ENCODE data around the gene ZDHHC18.
"Not testable (repeated sequence)": the region's sequence is repeated elsewhere in the genome, so short reads cannot be mapped to it uniquely, and the experiment has no call there.

The ZDHHC18 gene

DNA sequence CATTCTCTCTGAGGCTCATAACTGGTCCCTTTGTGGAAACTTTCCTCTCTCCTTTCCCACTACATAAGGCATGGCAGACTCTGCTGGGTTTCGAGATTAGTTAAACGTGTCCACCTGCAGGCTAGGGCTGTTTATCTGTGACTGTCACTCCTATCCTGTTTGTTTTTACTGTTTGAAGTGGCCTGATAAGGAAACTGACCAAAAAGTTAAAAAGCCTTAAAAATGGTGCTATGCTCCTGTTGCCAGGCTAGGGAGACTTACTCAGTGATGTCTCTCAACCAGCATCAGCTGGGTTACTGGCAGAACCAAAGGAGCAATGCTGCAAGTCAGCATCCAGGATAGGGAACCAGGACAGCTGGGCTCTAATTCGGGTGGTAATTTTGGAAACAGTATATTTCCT is 34.9 kb upstream of the ZDHHC18 start:
- no peak for DNase-seq (ENCODE audit: low read depth)

DNA sequence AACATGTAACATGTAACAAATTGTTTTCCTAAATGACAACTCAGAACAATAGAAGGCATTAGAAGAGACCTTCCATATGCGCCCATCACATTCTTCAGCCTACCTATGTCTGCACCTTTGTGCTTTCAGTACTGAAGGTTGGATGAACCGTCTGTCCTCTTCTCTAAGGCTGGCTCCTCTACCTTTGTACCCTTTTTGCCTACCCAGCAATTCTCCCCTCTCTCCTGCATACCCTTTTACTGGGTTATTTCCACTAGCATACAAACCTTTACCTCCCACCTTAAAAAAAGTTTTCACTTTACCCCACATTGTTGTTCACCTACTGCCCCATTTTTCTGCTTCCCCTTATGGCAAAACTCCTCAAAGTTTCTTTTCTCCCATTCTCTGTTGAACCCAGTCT is 33.6 kb upstream of the ZDHHC18 start:
- no peak for DNase-seq (ENCODE audit: low read depth)

DNA sequence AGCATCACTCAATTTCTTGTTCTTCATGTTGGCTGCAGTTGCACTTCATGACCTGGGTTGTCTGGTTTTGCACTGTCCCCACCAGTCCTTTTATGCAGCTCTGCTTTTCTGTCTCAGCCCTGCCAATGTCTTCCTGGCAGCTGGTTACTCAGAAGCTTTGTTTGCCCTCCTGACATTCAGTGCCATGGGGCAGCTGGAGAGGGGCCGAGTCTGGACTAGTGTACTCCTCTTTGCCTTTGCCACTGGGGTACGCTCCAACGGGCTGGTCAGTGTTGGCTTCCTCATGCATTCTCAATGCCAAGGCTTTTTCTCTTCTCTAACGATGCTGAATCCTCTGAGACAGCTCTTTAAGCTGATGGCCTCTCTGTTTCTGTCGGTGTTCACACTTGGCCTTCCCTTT is 32.1 kb upstream of the ZDHHC18 start:
- no peak for DNase-seq (ENCODE audit: low read depth)

DNA sequence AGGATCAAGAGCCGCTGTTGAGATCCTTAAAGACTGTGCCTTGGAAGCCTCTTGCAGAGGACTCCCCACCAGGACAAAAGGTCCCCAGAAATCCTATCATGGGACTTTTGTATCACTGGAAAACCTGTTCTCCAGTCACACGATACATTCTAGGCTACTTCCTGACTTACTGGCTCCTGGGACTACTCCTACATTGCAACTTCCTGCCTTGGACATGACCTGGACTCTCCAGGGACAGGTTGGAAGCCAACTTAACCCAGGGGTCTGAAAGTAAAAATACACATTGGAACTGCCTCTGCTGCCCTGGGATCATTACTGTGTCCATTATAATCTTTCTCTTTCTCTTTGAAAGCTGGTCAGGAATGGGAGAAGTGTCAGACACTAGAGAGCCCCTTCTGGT is 28.9 kb upstream of the ZDHHC18 start:
- DNase-seq (ENCODE audit: low read depth) = no peak

DNA sequence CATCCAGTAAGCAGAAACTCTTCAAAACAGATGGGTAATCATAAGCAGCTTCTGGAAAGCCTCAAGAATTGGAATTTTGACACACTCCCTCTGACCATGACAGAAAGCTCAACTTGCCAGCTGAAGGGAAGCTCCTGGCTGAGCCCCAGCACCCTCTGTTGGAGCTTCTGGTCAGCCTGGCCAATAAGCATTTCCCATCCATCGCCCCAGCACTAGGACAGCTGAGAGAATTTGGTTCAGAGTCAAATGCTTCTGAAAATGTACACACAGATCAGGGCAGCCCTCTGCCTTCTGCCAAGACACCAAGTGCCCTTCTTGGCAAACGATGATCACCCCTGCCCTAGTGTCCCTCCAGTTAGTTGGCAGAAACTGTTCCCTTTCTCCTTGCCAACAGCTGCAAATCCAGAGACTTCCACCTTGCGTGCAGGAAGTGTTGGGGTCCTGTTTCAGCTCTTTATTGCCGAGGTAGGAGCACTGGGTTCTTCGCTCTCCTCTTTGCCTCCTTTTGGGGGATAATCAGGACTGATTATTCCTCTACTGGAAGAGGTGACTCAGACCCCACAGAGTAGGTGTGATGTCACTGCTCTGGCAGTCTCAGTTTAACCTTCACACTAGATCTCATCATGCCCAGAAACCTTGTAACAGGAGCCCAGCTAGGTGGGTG is 26.9 kb upstream of the ZDHHC18 start:
- DNase-seq (ENCODE audit: low read depth) = no peak

DNA sequence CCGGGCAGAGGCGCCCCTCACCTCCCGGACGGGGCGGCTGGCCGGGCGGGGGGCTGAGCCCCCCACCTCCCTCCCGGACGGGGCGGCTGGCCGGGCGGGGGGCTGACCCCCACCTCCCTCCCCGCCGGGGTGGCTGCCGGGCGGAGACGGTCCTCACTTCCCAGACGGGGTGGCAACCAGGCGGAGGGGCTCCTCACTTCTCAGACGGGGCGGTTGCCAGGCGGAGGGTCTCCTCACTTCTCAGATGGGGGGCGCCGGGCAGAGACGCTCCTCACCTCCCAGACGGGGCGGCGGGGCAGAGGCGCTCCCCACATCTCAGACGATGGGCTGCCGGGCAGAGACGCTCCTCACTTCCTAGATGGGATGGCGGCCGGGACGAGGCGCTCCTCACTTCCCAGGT is 22.6 kb upstream of the ZDHHC18 start:
- not testable (repeated sequence) for DNase-seq (ENCODE audit: low read depth)

DNA sequence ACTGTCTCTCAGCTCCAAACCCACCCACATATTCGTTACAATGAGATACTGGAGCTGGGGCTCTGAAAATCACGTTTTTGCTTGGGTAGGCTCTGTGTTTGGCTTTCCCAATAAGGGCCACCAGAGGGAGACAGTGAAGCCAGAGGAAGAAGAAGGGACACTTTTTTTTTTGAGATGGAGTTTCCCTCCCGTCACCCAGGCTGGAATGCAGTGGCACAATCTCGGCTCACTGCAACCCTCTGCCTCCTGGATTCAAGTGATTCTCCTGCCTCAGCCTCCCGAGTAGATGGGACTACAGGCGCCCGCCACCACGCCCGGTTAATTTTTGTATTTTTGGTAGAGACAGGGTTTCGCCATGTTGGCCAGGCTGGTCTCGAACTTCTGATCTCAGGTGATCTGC is 16.4 kb upstream of the ZDHHC18 start:
- DNase-seq (ENCODE audit: low read depth) = peak; percentile 66

DNA sequence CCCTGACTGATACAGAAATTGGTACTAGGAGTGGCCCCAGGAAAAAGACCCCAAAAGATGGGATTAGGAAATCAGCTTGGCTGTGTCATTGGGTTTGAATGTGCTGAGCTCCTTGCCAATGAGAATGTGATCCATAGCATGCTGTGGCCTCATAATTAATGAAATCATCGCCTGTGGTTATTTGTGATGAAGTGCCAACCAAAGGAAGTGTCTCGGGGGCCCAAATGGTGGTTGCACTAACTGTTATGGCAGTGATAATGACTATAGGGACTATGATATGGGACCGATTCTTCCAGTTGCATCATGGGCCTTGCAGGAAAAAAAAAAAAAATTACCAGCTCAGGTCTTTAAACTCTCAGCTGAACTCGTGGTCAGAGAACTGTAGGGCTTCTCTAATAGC is 15.4 kb upstream of the ZDHHC18 start:
- DNase-seq (ENCODE audit: low read depth) = no peak

DNA sequence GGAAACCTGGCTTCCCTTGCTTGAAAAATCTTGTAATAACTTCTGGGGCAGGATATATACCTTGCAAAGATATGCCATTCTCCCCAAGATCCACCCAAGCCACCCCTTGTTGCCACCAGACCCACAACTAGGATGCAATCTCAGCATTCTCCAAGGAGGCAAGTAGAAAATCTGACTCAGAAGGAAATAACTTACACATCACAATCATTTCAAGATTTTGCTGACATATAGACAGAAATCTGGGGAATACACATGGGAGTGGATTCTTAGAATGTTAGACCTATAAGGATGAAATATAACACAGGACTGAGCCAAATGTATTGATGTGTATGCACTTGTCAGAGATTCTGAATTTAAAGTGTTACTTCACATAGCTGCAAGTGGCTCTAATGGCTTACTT is 14.8 kb upstream of the ZDHHC18 start:
- DNase-seq (ENCODE audit: low read depth) = no peak

DNA sequence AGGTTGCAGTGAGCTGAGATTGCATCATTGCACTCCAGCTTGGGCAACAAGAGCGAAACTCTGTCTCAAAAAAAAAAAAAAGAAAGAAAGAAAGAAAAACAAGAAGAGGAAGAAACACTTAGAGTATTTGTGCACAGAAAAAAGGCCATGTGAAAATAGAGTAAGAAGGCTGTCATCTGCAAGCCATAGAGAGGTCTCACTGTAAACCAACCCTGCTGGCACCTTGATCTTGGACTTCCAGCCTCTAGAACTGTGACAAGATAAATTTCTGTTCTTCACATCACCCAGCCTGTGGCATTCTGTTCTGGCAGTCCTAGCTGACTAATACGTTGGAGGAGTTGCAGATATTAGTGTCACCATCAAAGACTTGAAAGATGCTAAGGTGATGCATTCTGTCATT is 12.1 kb upstream of the ZDHHC18 start:
- no peak for DNase-seq (ENCODE audit: low read depth)

DNA sequence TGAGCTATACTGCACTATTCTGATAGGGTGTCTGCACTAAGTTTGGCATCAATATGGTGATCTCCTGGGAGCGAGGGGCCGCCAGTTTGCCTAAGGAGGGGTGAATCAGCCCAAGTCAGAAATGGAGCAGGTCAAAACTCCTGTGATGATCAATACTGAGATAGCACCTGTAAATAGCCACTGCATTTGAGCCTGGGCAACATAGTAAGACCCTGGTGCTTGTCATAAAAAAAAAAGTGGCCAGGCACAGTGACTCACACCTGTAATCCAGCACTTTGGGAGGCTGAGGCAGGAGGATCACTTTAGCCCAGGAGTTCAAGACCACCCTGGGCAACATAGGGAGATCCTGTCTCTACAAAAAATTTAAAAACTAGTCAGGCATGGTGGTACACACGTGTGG is 11.6 kb upstream of the ZDHHC18 start:
- no peak for DNase-seq (ENCODE audit: low read depth)

DNA sequence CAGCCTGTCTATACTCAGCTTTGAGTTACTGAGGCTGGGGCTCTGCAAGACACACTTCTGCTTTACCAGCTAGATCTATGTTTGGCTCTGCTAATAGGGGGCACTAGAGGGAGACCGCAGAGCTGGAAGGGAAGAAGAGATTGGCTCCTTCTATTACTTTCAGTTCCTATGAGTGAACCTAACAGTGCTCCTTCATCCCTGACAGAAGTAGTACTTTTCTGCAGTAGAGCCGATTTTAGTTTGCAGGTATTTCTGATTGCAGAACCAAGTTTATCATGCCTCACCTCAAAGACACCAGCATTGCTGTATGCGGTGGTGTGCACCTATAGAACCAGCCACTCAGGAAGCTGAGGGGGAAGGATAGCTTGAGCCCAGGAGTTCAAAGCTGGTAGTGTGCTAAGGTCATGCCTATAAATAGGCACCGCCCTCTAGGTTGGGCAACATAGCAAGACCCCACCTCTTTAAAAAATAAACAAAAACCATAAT is 5.7 kb upstream of the ZDHHC18 start:
- DNase-seq (ENCODE audit: low read depth) = no peak

DNA sequence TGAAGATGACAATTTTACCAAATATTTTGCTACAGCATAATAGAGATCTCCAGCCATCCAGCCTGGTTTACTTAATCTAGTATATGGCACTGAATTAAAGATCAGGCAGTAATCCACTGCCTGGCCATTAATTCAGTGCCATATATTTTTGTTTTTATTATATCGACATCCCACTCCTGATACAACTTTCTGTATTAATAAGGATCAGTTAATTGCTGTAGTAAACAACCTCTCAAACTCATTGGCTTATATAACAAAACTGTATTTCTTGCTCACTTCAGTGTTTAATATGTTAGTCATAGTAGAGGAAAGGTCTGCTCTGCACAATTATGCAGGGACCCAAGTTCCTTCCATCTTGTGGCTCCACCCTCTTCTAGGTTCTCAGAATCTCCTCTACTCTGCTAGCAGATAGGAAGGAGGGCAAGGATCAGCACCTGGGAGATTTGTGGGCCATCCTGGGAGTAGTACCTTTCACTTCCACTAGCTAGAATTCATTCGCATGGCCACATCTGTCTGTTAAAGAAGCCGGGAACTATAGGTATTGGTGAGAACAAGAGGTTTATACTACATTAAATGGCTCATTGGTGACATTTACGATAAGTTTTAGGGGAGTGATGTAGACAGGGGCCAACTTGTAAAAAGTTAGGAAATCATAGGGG is 3.6 kb upstream of the ZDHHC18 start:
- DNase-seq (ENCODE audit: low read depth) = no peak

DNA sequence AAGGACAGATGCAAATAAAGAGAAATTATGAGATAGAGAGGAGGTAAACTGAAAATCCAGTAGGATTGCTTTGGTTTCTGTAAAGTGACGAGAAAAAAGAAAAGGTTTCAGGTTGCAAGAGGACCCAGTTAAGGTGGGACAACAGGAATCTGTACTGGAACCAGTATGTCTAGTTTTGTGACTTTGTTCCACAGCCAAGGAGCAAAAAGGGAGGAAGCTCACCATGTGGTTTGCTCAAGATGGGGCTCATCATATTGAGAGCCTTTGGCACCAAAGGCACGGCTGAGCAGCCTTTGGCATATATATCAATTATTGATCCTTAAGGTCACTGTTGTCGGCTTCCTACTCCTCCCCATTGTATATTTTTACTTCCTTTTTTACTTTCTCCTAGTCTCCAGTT is 1.8 kb upstream of the ZDHHC18 start:
- DNase-seq (ENCODE audit: low read depth) = no peak

DNA sequence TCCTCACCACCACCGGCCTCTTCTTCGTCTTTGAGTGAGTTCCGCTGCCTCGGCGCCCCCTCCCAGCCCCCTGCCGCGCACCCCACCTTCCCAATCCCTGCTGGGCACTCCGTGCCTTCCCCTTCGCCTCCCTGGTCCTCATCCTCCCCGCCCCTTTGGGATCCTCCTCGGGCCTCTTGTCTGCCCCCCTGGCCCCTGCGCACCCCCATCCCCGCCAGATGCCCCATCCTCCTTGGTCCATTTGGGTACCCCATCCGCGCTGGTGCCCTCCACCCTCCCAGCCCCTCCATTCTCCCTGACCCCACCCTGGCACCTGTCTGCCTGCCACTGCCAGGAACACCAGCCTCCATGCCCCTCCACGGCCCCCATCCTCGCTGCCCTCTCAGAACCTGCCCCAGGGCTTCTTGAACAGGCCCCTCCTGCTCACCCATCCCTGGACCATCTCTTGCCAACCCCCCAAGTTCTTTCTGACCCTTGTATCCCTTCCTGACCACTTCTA is 667 bp downstream of the ZDHHC18 start:
- no peak for DNase-seq (ENCODE audit: low read depth)

DNA sequence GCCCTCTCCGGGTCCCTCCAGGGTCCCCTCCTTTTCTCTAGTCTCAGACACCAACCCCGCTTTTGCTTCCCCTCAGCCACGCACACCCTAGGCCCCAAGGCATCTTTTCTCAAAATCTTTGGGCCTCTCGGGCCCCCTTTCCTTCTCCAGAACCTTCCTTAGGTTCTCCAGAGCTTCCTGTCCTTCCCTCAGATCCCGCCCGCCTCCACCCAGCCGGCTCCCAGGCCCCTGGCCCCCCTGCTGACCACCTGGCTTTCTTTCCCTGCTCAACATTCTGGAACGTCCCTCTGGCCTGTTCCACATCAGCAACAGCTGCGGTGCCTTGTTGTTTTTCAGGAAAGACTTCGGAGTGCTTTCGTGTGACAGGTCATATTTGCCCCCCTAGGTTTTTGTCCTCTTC is 1.2 kb downstream of the ZDHHC18 start:
- no peak for DNase-seq (ENCODE audit: low read depth)

DNA sequence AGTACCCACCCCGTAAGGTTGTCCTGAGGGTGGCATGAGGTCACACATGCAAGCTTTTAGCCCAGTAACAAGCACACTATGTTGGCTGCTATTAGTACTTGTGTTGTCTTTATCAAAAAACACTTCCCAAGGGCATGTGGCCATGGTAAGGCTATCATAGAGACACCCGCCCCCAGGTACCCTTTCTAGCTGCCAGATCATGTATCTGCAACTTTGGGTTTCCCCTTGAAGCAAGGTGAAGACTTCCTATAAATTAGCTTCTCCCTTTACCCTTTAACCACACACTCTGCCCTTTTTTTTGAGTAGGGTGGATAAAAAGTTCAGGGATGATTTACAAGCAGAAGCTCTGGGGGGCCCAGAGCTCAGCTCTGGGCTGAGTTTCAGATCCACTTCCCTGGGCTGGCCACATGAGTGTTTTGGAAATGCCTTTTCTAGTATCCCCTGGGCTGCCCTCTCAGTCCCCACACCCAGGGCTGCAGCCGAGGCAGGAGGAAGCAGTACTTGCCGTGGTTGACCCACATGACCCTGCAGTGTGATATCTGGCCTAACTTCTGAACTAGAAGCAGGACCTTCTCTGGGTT is 2.0 kb downstream of the ZDHHC18 start:
- no peak for DNase-seq (ENCODE audit: low read depth)

DNA sequence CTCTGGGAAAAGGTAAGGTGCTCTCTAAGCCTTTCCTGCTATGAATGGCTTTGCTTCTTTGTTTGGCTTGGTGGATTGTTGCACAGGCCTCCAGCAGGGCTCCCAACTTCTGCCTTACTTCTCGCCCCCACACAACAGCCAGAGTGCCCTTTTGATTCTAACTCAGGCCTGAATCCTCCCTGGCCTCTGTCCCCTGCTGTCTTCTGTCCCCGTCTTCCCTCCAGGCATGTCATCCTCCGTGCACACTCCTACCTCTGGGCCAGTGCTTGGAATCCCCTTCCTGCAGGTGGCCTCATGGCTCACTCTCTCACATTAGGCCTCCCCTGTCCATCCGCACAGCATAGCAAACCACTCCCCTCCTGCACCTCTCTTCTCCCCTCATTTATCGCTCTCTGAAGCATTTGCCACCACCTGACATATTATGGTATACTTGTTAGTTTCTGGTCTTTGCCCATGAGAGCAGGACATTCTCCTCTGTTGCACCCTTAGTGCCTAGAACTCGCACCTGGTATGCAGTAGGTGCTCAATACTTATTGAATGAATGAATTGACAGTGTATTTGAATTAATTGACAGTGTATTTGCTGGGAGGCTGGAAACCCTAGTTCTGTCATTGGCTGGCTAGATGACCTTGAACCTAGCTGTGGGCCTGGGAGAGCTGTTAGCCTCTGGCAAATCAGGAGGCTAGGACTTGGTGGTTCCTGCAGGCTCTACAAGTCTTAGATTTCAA is 2.9 kb downstream of the ZDHHC18 start:
- no peak for DNase-seq (ENCODE audit: low read depth)

DNA sequence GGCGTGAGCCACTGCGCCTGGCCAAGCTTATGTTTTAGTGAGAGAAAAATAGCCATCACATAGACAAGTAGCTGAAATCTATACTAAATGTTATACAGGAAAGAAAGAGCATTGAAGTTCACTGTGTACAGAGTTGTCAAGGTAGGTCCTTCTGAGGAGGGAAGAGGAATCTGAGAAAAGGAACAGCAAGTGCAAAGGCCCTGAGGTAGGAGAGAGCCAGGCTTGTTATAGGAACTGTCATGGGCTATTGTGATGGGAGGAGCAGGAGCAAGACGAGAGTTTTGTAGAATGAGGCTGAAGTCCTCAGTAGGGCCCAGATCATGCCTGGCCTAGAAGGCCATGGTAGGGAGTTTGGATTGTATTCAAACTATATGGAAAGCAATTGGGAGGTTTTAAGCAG is 4.6 kb downstream of the ZDHHC18 start:
- DNase-seq (ENCODE audit: low read depth) = no peak

DNA sequence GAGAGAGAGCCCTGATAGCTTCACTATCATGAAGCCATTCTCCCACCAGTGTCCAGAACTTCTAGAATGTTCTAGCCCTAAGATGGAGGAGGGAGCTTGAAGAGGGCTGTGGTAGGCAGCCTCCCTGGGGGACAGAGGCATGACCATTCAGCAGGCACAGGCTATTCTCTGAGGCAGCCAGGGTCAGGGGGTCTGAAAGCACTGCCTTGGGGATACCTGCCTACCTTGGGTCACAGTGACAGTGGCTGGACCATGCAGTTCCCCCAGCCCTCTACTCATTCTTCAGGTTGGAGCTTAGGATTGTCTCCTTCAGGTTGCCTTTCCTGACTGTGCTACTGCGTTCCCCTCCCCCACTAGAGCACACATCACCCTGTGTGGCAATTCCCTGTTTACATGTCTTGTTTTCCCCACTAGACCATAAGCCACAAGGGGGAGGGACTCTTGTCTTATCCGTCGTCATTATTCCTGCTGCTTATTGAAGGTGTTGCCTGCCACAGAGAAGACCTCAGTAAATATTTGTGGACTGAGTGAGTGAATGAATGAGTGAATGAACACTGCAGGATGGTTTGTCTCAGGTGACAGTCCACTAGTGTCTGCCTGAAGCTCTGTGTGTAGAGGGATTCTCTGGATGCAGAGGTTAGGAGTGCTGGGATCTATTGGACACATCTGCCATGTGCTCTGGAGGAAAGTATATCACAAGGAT is 5.2 kb downstream of the ZDHHC18 start:
- no peak for DNase-seq (ENCODE audit: low read depth)

DNA sequence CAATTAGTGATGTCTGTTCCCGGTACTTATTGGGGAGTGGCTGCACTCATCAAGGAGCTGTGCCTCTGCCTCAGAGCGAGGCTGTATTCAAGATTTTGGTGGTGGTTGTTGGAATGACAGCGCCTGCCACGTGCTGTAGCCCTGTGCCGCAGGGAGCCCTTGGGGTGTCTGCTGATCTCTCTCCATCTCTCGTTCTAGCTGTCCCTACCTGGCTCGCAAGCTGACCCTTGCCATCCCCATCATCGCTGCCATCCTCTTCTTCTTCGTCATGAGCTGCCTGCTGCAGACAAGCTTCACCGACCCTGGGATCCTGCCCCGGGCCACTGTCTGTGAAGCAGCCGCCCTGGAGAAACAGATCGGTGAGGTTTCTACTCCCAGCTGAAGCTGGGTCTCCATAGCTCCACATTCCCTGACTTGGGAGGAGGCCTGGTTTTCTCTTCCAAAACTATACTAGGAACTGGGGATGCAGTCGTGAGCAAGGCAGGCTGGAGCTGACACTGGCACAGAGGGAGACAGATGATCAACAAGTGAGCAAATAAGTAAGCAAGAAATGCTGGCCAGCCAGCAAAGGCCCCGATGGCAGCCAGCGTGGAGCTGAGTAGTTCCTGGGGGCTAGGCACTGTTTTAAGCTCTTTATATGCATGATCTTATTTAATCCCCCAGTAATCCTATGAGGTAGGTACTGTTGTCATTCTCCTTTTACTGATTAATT is 5.9 kb downstream of the ZDHHC18 start:
- DNase-seq (ENCODE audit: low read depth) = no peak

Measured in stimulated activated CD8-positive, alpha-beta memory T cell treated with anti-CD3 and anti-CD28 coated beads, Interleukin-15, amount 100 ng/mL, for 1 hour (primary cell).